ENCODE data around the gene ARID3A.

ARID3A gene

DNA sequence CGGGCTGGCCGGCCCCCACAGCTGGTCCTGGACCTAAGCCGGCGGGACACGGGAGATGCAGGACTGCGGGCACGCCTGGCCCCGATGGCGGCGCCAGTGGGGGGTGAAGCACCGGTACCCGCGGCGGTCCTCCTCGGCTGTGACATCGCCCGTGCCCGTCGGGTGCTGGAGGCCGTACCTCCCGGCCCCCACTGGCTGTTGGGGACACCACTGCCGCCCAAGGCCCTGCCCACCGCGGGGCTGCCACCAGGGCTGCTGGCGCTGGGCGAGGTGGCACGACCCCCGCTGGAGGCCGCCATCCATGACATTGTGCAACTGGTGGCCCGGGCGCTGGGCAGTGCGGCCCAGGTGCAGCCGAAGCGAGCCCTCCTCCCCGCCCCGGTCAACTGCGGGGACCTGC is 77.4 kb downstream of the ARID3A start:
- DNase-seq (ENCODE audit: low read depth in 2 of 2) = no peak

GRCh38 chr19:1004204-1004802 is 78.5 kb downstream of the ARID3A start:
- DNase-seq (ENCODE audit: low read depth in 2 of 2) = no peak

DNA sequence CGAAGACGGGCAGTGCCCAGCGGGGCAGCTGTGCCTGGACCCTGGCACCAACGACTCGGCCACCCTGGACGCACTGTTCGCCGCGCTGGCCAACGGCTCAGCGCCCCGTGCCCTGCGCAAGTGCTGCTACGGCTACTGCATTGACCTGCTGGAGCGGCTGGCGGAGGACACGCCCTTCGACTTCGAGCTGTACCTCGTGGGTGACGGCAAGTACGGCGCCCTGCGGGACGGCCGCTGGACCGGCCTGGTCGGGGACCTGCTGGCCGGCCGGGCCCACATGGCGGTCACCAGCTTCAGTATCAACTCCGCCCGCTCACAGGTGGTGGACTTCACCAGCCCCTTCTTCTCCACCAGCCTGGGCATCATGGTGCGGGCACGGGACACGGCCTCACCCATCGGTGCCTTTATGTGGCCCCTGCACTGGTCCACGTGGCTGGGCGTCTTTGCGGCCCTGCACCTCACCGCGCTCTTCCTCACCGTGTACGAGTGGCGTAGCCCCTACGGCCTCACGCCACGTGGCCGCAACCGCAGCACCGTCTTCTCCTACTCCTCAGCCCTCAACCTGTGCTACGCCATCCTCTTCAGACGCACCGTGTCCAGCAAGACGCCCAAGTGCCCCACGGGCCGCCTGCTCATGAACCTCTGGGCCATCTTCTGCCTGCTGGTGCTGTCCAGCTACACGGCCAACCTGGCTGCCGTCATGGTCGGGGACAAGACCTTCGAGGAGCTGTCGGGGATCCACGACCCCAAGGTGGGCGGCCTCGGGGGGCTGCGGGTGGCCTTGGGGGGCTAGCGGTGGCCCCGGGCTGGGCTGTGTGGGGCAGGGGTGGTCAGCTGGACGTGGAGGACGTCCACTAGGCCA is 79.2 kb downstream of the ARID3A start:
- DNase-seq (ENCODE audit: low read depth in 2 of 2) = no peak

DNA sequence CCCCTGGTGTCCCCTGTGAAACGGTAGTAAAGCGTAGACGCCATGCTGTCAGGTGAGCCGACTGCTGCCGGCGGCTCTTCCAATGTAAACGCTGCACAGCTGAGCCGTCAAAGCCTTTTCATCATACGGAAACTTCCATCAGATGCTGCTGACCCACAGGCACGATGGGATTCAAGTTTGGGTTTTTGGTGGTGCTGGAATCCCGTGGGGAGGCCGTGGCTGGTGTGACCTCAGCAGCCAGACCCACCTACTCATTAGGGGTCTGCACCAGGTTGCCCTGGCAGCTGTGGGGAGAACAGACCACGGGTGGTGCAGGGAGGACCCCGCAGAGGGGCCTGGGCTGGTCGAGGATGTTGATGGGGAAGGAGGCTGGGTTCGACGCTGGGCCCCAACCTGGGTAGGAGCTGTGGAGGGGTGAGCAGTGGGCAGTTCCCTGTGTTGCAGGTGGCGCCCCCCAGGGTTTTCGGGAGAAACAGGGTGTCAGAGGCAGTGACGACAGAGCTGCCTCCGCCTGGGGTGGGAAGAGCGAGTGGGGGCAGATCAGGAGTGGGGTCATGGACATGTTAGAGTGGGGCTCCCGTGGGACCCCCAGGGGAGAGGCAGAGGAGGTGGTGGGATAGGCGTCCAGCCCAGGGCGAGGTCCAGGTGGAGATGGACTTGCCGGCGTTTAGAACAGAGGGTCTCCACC is 81.0 kb downstream of the ARID3A start:
- no peak for DNase-seq (ENCODE audit: low read depth in 2 of 2)

- no peak for DNase-seq (ENCODE audit: low read depth in 2 of 2)
Measured at GRCh38 chr19:1007399-1008251, 81.8 kb downstream of the ARID3A start.

- DNase-seq (ENCODE audit: low read depth in 2 of 2) = no peak
Measured at GRCh38 chr19:1008268-1009040, 82.6 kb downstream of the ARID3A start.

GRCh38 chr19:1009041-1009980 is 83.5 kb downstream of the ARID3A start:
- no peak for DNase-seq (ENCODE audit: low read depth in 2 of 2)

DNA sequence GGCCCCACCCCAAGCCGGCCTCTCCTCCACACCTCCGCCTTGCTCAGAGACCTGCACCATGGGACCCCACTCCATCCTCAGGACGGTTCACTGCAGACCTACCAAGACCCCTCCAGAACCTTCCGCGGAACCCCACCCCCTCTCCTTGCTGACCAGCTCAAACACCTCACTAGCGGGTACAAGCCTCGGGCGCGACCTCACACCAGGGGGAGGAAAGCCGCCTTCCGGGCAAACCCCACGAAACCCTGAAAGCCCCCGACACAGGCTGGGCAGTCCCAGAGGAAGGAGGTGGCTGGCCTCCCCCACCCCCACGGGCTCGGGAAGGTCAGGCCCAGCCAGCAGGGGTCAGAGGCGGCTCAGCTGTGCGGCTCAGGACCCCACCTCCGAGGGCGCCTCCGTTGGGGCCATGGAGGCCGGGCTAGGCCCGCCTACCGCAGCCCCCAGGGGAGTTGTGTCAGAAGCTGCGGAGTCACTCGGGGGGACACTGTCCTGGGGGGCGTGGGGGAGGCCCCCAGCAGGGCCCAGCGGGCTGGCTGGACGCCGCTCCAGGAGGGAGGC is 84.2 kb downstream of the ARID3A start:
- DNase-seq (ENCODE audit: low read depth in 2 of 2) = no peak

DNA sequence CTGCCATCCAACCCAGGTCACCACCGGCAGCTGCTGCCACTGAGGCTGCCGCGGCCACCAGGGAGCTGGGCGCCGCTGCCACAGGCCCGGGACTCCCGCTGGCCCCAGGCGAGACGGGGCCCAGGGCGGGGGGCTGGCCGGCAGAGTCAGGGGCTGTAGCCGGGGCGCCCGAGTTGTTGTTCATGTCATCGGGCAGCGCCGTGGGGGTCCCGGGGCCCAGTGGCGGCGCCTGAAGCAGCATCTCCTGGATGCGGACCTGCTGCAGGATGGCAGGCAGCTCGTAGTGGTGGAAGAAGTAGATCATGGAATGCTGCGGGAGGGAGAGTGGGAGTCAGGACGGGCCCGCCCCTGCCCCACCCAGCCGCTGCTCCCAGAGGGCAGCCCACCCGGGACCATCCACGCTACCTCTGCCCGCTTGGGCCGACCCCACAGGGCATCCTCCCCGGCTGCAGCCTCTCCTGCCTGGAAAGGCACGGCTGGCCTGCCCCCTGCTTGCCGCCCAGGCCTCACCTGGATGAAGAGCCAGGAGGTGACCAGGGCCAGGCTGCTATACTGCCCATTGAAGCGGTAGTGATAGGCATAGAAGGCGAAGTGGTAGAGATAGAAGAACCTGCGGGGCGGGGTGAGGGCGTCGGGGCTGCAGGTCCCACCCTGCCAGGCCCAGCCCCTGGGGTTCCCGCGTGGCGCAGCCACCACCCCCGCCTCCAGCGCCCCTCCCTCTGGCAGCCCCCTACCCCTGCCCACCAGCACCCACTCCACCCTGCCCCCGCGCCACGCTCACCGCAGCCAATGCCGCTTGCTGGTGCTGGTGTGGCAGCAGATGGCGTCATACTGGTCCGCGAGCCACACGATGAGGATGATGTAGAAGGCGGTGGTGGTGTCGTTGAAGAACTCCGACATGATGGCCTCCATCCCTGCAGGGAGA is 85.0 kb downstream of the ARID3A start:
- no peak for DNase-seq (ENCODE audit: low read depth in 2 of 2)

DNA sequence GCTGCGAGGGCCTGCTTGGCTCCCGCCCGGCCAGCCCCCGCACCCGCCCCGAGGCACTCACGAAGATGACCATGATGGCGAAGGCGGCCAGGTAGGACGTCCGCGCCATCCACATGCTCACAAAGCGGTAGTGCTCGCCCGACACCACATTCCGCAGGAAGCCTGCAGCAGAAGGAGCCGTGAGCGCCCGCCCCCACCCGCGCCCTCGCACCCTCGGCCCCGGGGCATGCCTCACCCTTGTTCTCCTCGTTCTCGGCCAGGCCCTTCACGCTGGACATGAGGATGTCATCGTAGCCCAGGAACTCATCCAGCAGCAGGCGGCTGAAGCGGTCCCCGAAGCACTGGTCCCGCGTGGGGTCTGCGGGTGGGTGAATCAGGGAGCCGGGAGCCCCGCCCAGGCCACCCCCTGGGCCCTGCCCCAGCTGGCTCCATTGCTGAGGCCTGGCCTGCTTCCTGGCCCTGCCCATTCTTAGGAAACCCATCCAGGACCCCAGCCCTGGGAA is 86.0 kb downstream of the ARID3A start:
- no peak for DNase-seq (ENCODE audit: low read depth in 2 of 2)

DNA sequence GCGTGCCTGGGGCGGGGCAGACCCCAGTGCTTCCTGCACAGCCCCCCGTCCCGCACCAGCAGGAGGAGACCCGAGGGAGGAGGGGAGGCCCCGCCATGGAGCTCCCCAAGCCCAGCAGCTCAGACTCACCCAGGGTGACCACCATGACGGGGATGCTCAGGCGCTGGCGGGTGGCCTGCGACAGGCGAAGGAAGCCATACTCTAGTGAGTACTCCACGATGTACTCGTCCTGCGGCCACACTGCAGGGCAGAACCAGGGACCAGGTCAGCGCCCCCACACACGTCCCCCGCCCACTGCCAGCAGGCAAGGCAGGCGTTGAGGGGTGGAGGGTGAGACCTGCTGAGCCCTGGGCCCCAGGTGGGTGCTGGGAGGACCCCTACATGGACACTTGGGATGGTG is 86.5 kb downstream of the ARID3A start:
- DNase-seq (ENCODE audit: low read depth in 2 of 2) = no peak

DNA sequence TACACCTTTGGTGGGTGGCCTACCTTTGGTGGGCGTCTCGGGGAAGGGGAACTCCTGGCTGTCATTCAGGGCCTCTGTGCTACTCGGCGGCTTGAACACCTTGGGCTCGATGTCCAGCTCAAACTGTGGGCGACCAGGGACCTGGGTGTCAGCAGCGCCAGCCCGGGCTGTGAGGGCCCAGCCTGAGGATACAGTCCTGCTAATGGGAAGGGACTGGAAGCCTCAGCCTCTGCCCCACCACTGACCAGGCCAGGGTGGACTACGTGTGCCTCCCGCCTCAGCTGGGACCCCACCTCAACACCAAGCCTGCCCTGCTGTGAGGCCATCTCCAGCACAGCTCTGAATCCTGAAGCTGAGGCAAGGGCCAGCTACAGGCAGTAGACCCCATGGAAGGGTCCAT is 87.4 kb downstream of the ARID3A start:
- DNase-seq (ENCODE audit: low read depth in 2 of 2) = no peak

- DNase-seq (ENCODE audit: low read depth in 2 of 2) = no peak
Measured at GRCh38 chr19:1014161-1015060, 88.6 kb downstream of the ARID3A start.

DNA sequence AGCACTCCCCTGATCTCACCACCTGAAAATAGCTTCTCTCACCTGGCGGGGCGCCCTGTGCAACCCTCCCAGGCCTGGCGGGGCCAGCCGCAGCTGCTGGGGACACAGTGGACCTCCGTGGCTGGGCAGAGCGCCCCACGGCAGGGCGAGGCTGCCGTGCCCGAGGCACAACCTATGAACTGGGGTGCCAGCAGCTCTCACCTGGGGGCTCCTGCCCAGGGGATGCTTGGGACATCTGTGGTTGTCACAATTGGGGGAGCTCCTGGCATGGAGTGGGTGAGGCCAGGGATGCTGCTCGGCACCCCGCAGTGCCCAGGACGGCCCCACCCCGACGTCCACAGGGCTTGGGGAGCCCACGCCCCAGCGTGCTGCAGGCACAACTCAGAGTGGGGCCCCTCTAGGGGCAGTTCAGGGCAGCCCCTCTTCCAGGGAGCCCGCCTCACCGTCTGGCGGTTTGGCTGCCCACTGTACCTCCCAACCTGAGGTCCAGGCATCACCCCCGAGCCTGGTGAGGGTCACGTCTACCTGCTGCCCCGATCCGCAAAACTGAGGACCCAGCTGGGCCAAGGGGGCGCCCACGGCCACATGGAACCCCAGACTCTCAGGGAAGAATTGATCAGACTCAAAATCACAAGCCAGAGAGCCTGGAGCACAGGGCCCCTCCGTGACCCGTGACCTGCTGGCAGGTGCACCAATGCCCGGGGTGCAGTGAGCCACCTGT is 89.4 kb downstream of the ARID3A start:
- DNase-seq (ENCODE audit: low read depth in 2 of 2) = no peak

GRCh38 chr19:1015782-1016646 is 90.2 kb downstream of the ARID3A start:
- DNase-seq (ENCODE audit: low read depth in 2 of 2) = no peak

DNA sequence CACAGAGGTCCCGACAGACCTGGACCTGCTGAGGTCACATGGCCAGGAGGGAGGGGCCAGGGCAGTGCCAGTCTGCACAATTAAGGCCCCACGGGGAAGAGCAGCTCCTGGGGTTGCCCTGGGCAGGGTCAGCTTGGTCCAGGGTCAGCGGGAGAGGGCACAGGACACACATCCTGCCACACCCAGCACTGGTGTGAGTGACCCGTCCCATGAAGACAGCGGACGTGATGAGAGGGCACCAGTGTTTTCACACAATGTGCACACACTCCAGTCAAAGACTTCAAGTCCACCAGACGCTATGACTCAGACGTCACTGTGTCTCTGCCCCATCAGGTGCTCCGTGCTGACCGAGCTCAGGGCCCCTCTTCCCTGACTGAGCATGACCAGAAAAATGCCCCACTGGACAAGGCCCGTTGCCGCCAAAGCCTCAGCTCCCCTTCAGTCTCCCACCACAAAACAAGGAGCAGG is 90.8 kb downstream of the ARID3A start:
- DNase-seq (ENCODE audit: low read depth in 2 of 2) = no peak
